Measurements from ENCODE around the gene PRUNE2.

PRUNE2 gene

GRCh38 chr9:76927540-76928240 is 21.8 kb upstream of the PRUNE2 start:
- no peak for DNase-seq (ENCODE audit: low spot score)
- ChIA-PET POLR2A (ENCODE audit: low non-redundant PET) (no interaction called here), CTCF (interaction anchor here (0.6 to 0.7 kb wide), 3 partner anchors 77 to 627 kb away, joined by 3 to 4 read pairs (median 3); no protein-coding TSS in a partner anchor)
- H3K27ac ChIP-seq = no peak overlapping the region
- no peak for TF ChIP-seq CTCF (conservative IDR thresholded peaks at IDR 0.05; ENCODE audit: low read depth)

DNA sequence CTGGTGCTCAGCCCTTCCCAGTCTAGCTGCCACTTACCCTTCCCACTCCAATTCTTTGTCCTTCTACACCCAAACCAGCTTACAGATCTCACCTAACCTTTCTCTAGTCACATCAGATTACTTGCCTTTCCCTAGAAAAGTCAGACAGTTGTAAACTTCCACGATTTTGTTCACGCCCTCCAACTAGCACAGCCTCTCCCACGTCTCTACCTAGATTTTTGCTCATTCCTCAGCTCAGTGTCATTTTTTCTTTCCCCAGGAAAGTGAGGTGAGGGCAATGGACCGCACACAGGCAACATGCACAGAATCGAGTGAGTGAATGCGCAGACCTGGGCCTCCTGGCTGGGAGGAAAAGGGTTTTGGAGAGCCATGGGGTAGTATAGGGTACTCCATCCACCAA is 20.9 kb upstream of the PRUNE2 start:
- ChIA-PET CTCF (interaction anchor here (0.6 to 0.7 kb wide), 2 partner anchors 78 to 182 kb away, joined by 3 to 4 read pairs; no protein-coding TSS in a partner anchor), POLR2A (ENCODE audit: low non-redundant PET) (no interaction called here)
- no peak overlapping the region for H3K27ac ChIP-seq
- TF ChIP-seq CTCF (conservative IDR thresholded peaks at IDR 0.05; ENCODE audit: low read depth) = no peak
- DNase-seq (ENCODE audit: low spot score) = no peak

- no peak for DNase-seq (ENCODE audit: low spot score)
- CTCF ChIA-PET = interaction anchor here (0.6 kb wide), 1 partner anchor 1354 kb away, joined by 6 read pairs; no protein-coding TSS in a partner anchor
- peak overlapping the region; percentile 53; the same call in 1 of the 2 replicates for H3K27ac ChIP-seq
- POLR2A ChIA-PET (ENCODE audit: low non-redundant PET) = no interaction called here
- no peak for TF ChIP-seq CTCF (conservative IDR thresholded peaks at IDR 0.05; ENCODE audit: low read depth)
Measured at GRCh38 chr9:76926324-76926741, 20.4 kb upstream of the PRUNE2 start.

- no peak for TF ChIP-seq CTCF (conservative IDR thresholded peaks at IDR 0.05; ENCODE audit: low read depth)
- ChIA-PET CTCF (interaction anchor here (1.1 kb wide), 1 partner anchor 111 kb away, joined by 4 read pairs; no protein-coding TSS in a partner anchor), POLR2A (ENCODE audit: low non-redundant PET) (no interaction called here)
- DNase-seq (ENCODE audit: low spot score) = no peak
- H3K27ac ChIP-seq = no peak overlapping the region
Measured at GRCh38 chr9:76921165-76921564, 15.3 kb upstream of the PRUNE2 start.

DNA sequence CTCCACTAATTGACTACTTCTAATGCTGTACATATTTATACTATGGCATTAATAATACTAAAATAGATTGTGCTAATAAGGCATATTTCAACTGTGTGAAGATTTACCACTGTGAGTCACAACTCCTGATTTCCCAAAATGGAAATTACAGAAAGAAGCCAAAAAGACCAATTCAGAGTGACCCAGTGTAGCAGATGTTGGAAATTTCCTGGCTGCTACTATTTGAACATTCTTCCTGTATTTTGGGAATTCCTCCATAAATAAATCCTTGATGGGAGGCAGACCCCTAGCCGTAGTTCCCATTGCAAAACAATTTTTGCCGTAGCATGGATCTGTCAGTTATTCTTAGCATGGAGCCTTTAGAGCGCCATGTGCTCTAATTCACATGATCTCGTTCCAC is 11.4 kb upstream of the PRUNE2 start:
- ChIA-PET CTCF (interaction anchor here (0.6 kb wide), 1 partner anchor 23 kb away, joined by 3 read pairs; no protein-coding TSS in a partner anchor), POLR2A (ENCODE audit: low non-redundant PET) (no interaction called here)
- DNase-seq (ENCODE audit: low spot score) = no peak
- no peak for TF ChIP-seq CTCF (conservative IDR thresholded peaks at IDR 0.05; ENCODE audit: low read depth)
- no peak overlapping the region for H3K27ac ChIP-seq

DNA sequence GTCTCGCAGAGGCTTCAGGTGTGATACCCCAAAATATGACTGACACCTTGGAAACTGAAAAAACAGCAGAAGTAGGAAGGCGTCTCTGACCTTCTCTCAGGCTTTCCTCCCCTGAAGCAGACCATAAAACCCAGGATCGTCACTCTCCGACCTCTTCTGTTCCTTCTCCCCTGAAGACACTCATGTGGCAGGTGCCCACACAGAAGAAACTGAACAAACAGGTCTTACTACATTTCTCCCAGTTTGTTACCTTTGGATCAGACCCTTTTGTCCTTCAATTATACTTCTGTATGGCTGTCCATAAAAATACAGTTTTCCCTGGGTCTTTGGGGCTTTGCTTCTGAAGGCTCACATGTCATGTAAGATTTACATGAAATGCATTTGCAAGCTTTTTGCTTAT is 10.3 kb upstream of the PRUNE2 start:
- POLR2A ChIA-PET (ENCODE audit: low non-redundant PET) = no interaction called here
- CTCF ChIA-PET = no interaction called here
- DNase-seq (ENCODE audit: low spot score) = no peak
- no peak for TF ChIP-seq CTCF (conservative IDR thresholded peaks at IDR 0.05; ENCODE audit: low read depth)
- H3K27ac ChIP-seq = no peak overlapping the region
